Regular cardiac myocyte (primary cell): Measurements from ENCODE around the gene DCAKD. TPM values are rescaled to one million over a fixed set of nuclear protein-coding genes. Genes with fewer than 3 reads are reported as not detected.

ENCODE experiments used
- total RNA-seq: library from RNA; depleted of rRNA; stranded (reverse); fragments of >200 nt; gene quantifications from 2 replicates; pipeline ENCODE4 v1.2.3, GENCODE V29; 2014

Gene DCAKD
- total RNA-seq = 25.9 and 39.7 TPM in 2 replicates

DNA sequence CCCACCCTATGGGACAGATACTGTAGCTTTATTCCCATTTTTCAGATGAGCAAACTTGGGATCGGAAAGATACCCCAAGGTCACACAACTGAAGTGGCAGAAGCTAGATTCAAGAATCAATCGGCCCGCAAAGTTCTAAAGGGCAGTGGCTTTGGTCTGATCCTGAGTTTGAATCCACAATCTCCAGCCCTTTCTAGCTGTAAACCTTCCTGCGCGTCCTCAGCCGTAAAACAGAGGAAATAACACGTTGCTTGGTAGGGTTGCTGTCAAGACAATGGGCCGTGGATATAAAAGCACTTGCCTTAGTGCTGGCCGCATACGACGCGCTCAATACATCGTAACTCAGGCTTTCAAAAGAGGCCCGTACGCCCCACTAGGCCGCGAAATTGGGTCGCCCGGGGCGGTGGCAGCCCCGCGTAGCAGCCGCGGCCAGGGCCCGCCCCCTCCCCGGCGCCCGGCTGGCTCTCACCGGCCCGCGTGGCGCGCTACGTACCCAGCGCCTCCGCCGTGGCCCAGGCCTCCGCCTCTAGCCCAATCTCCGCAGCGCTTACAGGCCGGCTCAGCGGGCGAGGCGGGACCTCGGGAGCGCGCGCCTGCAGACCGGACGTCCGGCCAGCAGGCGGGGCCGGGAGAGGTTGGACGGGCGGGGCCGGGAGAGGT is at the start of gene DCAKD:
Gene DCAKD (minus strand): TSS at position 573 of the 660 bp plus-strand sequence. CDS start 16,747 bp downstream, outside the sequence.

GRCh38 chr17:45060797-45061605 is 9.6 kb upstream of the DCAKD start, which contains the start of gene NMT1:
NMT1 (plus strand) TSS chr17:45061317; CDS start chr17:45061330, 13 bp downstream.

Other genes with a start within 250 kb of the DCAKD start
- 15.8 and 40.6 TPM in 2 replicates for gene GJC1, start 221.3 kb downstream of the DCAKD start, total RNA-seq
- not detected in 2 replicates for gene HIGD1B, start 203.7 kb downstream of the DCAKD start, total RNA-seq
- gene EFTUD2, start 152.2 kb downstream of the DCAKD start, total RNA-seq = 129 and 142 TPM in 2 replicates
- under 0.01 TPM in 2 replicates for gene GFAP, start 136.1 kb downstream of the DCAKD start, total RNA-seq
- 1.1 and 10.2 TPM in 2 replicates for gene KIF18B, start 103.9 kb downstream of the DCAKD start, total RNA-seq
- 0.19 TPM in 1 of 2 replicates, not detected in the other for gene C1QL1, start 83.3 kb downstream of the DCAKD start, total RNA-seq
- gene NMT1, start 9.7 kb upstream of the DCAKD start, total RNA-seq = 80.6 and 86.3 TPM in 2 replicates
- 7.9 and 11.7 TPM in 2 replicates for gene PLCD3, start 80.9 kb upstream of the DCAKD start, total RNA-seq
- gene ACBD4, start 84.1 kb upstream of the DCAKD start, total RNA-seq = 2.3 and 7.3 TPM in 2 replicates
- 6.8 and 18.4 TPM in 2 replicates for gene HEXIM1, start 96.8 kb upstream of the DCAKD start, total RNA-seq
- 7.6 and 7.7 TPM in 2 replicates for gene HEXIM2, start 110.2 kb upstream of the DCAKD start, total RNA-seq
- gene FMNL1, start 170.3 kb upstream of the DCAKD start, total RNA-seq = 0.38 and 2.8 TPM in 2 replicates
- under 0.01 TPM in 1 of 2 replicates, not detected in the other for gene SPATA32, start 210.5 kb upstream of the DCAKD start, total RNA-seq